ENCODE results near the gene CA7.

The CA7 gene

DNA sequence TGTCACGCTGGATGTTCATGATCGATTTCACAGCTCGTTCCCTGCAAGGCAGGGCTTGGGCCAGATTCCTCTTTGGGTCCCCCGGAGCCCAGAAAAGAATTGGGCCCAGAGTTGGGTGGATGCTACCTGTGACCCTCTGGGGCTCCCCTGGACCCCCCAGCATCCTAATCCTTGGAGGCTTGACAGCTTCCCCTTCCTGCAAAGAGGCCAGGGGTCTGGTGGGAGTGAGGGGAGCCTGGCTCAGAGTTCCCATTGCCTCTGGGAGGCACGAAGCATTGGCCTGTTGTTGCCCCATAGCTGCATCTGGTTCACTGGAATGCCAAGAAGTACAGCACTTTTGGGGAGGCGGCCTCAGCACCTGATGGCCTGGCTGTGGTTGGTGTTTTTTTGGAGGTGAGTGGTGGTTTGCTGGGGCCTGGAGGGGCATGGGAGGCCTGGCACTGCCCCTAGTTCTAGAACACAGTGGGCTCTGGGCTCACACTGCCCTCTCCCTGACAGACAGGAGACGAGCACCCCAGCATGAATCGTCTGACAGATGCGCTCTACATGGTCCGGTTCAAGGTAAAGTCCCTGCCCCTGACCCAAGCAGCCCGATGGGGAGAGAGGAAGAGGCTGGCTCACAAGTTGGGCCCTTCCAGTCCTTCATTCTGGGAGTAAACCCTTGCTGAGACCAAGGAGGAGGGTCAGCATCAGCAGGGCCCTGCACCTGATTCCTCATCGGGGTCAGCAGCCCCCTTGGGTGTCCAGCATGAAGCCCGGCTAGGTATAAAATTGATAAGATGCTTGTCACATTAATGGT is 7.2 kb downstream of the CA7 start:
- no peaks in the 10 kb centered on the region for H3K36me3 ChIP-seq (ENCODE audit: control insufficient read depth in 2 of 2, insufficient read depth in 1 of 2, low read length in 2 of 2)
- TF ChIP-seq ZSCAN18 (tag by site-specific recombination; IDR thresholded peaks at IDR 0.05): no peak
- TF ChIP-seq, protein P1, sequence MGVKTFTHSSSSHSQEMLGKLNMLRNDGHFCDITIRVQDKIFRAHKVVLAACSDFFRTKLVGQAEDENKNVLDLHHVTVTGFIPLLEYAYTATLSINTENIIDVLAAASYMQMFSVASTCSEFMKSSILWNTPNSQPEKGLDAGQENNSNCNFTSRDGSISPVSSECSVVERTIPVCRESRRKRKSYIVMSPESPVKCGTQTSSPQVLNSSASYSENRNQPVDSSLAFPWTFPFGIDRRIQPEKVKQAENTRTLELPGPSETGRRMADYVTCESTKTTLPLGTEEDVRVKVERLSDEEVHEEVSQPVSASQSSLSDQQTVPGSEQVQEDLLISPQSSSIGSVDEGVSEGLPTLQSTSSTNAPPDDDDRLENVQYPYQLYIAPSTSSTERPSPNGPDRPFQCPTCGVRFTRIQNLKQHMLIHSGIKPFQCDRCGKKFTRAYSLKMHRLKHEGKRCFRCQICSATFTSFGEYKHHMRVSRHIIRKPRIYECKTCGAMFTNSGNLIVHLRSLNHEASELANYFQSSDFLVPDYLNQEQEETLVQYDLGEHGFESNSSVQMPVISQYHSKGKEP (tag by site-specific recombination; IDR thresholded peaks at IDR 0.05): no peak
- no peak for TF ChIP-seq ZNF747 (tag by site-specific recombination; IDR thresholded peaks at IDR 0.05)
- TF ChIP-seq OSR2 (tag by site-specific recombination; IDR thresholded peaks at IDR 0.05): no peak
- TF ChIP-seq, protein P2, sequence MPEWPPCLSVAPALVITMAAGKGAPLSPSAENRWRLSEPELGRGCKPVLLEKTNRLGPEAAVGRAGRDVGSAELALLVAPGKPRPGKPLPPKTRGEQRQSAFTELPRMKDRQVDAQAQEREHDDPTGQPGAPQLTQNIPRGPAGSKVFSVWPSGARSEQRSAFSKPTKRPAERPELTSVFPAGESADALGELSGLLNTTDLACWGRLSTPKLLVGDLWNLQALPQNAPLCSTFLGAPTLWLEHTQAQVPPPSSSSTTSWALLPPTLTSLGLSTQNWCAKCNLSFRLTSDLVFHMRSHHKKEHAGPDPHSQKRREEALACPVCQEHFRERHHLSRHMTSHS (tag by site-specific recombination; IDR thresholded peaks at IDR 0.05): no peak
- no peak for TF ChIP-seq ZNF362 (tag by site-specific recombination; IDR thresholded peaks at IDR 0.05)
- no peak for TF ChIP-seq SCRT1 (tag by site-specific recombination; IDR thresholded peaks at IDR 0.05; ENCODE audit: borderline replicate concordance)
- no peak for TF ChIP-seq ZSCAN23 (tag by site-specific recombination; IDR thresholded peaks at IDR 0.05)
- TF ChIP-seq ZNF302 (tag by site-specific recombination; IDR thresholded peaks at IDR 0.05; ENCODE audit: low read depth): no peak
- TF ChIP-seq ZNF558 (tag by site-specific recombination; IDR thresholded peaks at IDR 0.05): no peak
- POLR2A ChIA-PET: no interaction called here
- CTCF ChIA-PET: interaction anchor here (3.5 kb wide), 1 partner anchor 16 kb away, joined by 14 read pairs; no protein-coding TSS in a partner anchor
- H3K27ac ChIP-seq (ENCODE audit: extremely low read depth, low read depth, low read length): no peak overlapping the region
- no peaks in the 10 kb centered on the region for H3K4me1 ChIP-seq (ENCODE audit: control insufficient read depth, insufficient read depth, low read length)
- no peak overlapping the region for H3K4me3 ChIP-seq (ENCODE audit: low read depth, low read length)
- H3K9me3 ChIP-seq (ENCODE audit: control insufficient read depth, insufficient read depth, low read depth, low read length): no peaks in the 10 kb centered on the region

DNA sequence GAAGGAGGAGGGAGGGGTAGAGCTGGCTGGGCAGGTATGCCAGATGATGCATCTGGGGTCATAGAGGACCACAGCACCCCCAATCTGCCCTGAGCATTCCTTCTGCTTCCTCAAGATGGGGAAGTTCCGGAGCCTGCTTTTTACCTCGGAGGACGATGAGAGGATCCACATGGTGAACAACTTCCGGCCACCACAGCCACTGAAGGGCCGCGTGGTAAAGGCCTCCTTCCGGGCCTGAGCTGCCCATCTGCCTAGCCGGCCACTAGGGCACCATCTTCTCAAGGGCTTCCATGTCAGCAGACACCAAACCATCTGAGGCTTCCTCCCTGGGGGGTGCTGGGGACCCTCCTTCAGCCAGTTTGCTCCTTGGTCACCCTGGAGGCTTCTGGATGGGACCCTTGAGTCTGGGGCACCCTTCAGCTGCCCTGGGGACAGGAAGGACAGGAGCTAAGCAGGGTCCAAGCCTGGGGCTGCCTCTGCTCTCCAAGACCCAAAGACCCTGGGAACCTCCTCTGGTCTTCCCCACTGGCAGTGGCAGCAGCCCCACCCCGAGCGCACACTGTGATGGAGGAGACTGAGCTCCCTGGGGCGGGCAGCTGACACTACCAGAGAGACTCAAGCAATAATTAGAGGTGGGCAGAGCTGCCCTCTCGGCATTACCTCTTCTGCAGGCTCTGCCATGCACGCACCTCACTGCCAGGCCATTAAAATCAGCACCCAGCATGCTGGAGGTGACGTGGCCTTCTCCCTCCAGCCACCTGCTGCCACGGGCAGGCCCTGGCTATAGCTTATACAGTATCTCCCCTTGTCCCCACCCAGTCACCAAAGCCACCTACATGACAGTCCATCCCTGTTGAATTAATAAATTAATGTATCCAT is 9.3 kb downstream of the CA7 start:
- Histone ChIP-seq H3K27ac (ENCODE audit: extremely low read depth, low read depth, low read length) (no peak overlapping the region), H3K4me3 (ENCODE audit: low read depth, low read length) (no peak overlapping the region), H3K9me3 (ENCODE audit: control insufficient read depth, insufficient read depth, low read depth, low read length) (no peaks in the 10 kb centered on the region), H3K4me1 (ENCODE audit: control insufficient read depth, insufficient read depth, low read length) (no peaks in the 10 kb centered on the region), H3K36me3 (ENCODE audit: control insufficient read depth in 2 of 2, insufficient read depth in 1 of 2, low read length in 2 of 2) (no peaks in the 10 kb centered on the region)
- ChIA-PET POLR2A (interaction anchor here (0.6 kb wide), 1 partner anchor 459 kb away, joined by 4 read pairs; no protein-coding TSS in a partner anchor), CTCF (interaction anchor here (0.6 to 1.1 kb wide), 3 partner anchors 15 to 89 kb away, joined by 3 to 5 read pairs (median 3); partner anchors contain the start of gene NAE1)
- no peak for TF ChIP-seq TRIM28 (IDR thresholded peaks at IDR 0.05; ENCODE audit: borderline replicate concordance, low read length)
- no peak for TF ChIP-seq ZNF777 (tag by site-specific recombination; IDR thresholded peaks at IDR 0.05; ENCODE audit: borderline replicate concordance)
- TF ChIP-seq ZFP37 (tag by site-specific recombination; IDR thresholded peaks at IDR 0.05): no peak
- TF ChIP-seq ZNF223 (tag by site-specific recombination; IDR thresholded peaks at IDR 0.05): no peak
- no peak for TF ChIP-seq SP3 (tag by site-specific recombination; IDR thresholded peaks at IDR 0.05)
- TF ChIP-seq ZSCAN23 (tag by site-specific recombination; IDR thresholded peaks at IDR 0.05): no peak
- no peak for TF ChIP-seq ZNF19 (tag by site-specific recombination; IDR thresholded peaks at IDR 0.05; ENCODE audit: low read depth)
- TF ChIP-seq GLIS2 (tag by site-specific recombination; IDR thresholded peaks at IDR 0.05): no peak
- TF ChIP-seq, protein P3, sequence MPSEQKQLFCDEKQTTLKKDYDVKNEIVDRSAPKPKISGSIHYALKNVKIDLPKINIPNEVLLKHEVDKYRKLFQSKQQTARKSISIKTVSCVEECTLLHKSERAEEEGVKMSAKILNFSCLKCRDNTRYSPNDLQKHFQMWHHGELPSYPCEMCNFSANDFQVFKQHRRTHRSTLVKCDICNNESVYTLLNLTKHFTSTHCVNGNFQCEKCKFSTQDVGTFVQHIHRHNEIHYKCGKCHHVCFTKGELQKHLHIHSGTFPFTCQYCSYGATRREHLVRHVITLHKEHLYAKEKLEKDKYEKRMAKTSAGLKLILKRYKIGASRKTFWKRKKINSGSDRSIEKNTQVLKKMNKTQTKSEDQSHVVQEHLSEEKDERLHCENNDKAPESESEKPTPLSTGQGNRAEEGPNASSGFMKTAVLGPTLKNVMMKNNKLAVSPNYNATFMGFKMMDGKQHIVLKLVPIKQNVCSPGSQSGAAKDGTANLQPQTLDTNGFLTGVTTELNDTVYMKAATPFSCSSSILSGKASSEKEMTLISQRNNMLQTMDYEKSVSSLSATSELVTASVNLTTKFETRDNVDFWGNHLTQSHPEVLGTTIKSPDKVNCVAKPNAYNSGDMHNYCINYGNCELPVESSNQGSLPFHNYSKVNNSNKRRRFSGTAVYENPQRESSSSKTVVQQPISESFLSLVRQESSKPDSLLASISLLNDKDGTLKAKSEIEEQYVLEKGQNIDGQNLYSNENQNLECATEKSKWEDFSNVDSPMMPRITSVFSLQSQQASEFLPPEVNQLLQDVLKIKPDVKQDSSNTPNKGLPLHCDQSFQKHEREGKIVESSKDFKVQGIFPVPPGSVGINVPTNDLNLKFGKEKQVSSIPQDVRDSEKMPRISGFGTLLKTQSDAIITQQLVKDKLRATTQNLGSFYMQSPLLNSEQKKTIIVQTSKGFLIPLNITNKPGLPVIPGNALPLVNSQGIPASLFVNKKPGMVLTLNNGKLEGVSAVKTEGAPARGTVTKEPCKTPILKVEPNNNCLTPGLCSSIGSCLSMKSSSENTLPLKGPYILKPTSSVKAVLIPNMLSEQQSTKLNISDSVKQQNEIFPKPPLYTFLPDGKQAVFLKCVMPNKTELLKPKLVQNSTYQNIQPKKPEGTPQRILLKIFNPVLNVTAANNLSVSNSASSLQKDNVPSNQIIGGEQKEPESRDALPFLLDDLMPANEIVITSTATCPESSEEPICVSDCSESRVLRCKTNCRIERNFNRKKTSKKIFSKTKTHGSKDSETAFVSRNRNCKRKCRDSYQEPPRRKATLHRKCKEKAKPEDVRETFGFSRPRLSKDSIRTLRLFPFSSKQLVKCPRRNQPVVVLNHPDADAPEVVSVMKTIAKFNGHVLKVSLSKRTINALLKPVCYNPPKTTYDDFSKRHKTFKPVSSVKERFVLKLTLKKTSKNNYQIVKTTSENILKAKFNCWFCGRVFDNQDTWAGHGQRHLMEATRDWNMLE (tag by site-specific recombination; conservative IDR thresholded peaks at IDR 0.05; ENCODE audit: low read depth): no peak
- TF ChIP-seq ZFP69B (tag by site-specific recombination; IDR thresholded peaks at IDR 0.05): no peak
- TF ChIP-seq, protein P4, sequence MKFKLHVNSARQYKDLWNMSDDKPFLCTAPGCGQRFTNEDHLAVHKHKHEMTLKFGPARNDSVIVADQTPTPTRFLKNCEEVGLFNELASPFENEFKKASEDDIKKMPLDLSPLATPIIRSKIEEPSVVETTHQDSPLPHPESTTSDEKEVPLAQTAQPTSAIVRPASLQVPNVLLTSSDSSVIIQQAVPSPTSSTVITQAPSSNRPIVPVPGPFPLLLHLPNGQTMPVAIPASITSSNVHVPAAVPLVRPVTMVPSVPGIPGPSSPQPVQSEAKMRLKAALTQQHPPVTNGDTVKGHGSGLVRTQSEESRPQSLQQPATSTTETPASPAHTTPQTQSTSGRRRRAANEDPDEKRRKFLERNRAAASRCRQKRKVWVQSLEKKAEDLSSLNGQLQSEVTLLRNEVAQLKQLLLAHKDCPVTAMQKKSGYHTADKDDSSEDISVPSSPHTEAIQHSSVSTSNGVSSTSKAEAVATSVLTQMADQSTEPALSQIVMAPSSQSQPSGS (tag by site-specific recombination; IDR thresholded peaks at IDR 0.05; ENCODE audit: low read depth): no peak

Measured in HEK293 (cell line).